ENCODE results near the gene ZNF236. TPM values are rescaled to one million over a fixed set of nuclear protein-coding genes. Genes with fewer than 3 reads are reported as not detected.

Gene ZNF236
- total RNA-seq, 1 donor from 2014 or later: 11.5 TPM

DNA sequence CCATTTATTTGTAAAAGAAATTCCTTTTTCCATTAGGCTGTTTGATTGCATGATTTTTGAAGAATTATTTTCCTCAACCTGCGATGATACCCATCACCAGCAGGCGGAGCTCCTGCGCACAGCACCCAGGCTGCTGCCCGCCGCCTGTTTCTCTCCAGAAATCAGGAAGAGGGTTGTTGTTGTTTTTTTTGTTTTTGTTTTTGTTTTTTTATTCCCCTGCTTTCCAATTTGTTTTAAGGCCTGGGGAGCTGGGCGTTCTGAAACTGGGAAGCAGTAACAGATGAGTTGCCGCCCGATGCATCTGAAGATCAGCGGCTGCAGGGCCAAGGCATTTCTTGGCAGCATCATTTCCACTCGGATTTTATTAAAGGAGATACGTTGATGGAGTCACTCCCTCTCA lies 178.2 kb downstream of the ZNF236 start:
- no peak overlapping the region for H3K4me3 Mint-ChIP-seq
- Histone ChIP-seq H3K4me2 (no peak overlapping the region), H3K27ac (no peak overlapping the region), H4K20me1 (ENCODE audit: low read depth) (no peaks in the 10 kb centered on the region), H2AFZ (replicated peaks) (peak overlapping the region; percentile 93), H3K4me3 (no peak overlapping the region), H3K9ac (no peak overlapping the region), H3K4me1 (peaks cover 19% of the 10 kb centered on the region), H3K36me3 (no peaks in the 10 kb centered on the region), H3F3A (ENCODE audit: low read depth) (peaks cover 3% of the 10 kb centered on the region), H3K27me3 (no peaks in the 10 kb centered on the region), H3K9me3 (ENCODE audit: low read depth) (no peaks in the 10 kb centered on the region), H3K79me2 (ENCODE audit: low read depth) (no peaks in the 10 kb centered on the region)
- H3K4me1 Mint-ChIP-seq: peaks cover 23% of the 10 kb centered on the region
- peak; percentile 64 for DNase-seq (ENCODE audit: low spot score)
- no peaks in the 10 kb centered on the region for H3K36me3 Mint-ChIP-seq
- no peak overlapping the region for H3K27ac Mint-ChIP-seq
- TF ChIP-seq EZH2 (IDR thresholded peaks at IDR 0.05) (no peak), CTCF (IDR thresholded peaks at IDR 0.05) (peak; percentile 99)
- no peaks in the 10 kb centered on the region for H3K27me3 Mint-ChIP-seq (ENCODE audit: insufficient read depth, low read depth)
- peaks cover 2% of the 10 kb centered on the region for H3K9me3 Mint-ChIP-seq

- Histone ChIP-seq H3K36me3 (no peaks in the 10 kb centered on the region), H3K4me2 (no peak overlapping the region), H4K20me1 (ENCODE audit: low read depth) (no peaks in the 10 kb centered on the region), H2AFZ (replicated peaks) (peak overlapping the region; percentile 93), H3K9me3 (ENCODE audit: low read depth) (no peaks in the 10 kb centered on the region), H3K4me1 (peaks cover 13% of the 10 kb centered on the region), H3F3A (ENCODE audit: low read depth) (peaks cover 3% of the 10 kb centered on the region), H3K79me2 (ENCODE audit: low read depth) (no peaks in the 10 kb centered on the region), H3K27me3 (no peaks in the 10 kb centered on the region), H3K9ac (no peak overlapping the region), H3K27ac (no peak overlapping the region), H3K4me3 (no peak overlapping the region)
- Mint-ChIP-seq H3K27me3 (ENCODE audit: insufficient read depth, low read depth) (no peaks in the 10 kb centered on the region), H3K36me3 (no peaks in the 10 kb centered on the region), H3K9me3 (peaks cover 2% of the 10 kb centered on the region), H3K27ac (no peak overlapping the region), H3K4me3 (no peak overlapping the region), H3K4me1 (peaks cover 23% of the 10 kb centered on the region)
- DNase-seq (ENCODE audit: low spot score): no peak
- TF ChIP-seq EZH2phosphoT487 (IDR thresholded peaks at IDR 0.05): no peak
- TF ChIP-seq CTCF (IDR thresholded peaks at IDR 0.05): no peak
- TF ChIP-seq EZH2 (IDR thresholded peaks at IDR 0.05): no peak
These were observed 178.7 kb downstream of the ZNF236 start for GRCh38 chr18:77001041-77001440.

- Histone ChIP-seq H3K79me2 (ENCODE audit: low read depth) (no peaks in the 10 kb centered on the region), H3K4me2 (no peak overlapping the region), H3K9ac (no peak overlapping the region), H3K27me3 (no peaks in the 10 kb centered on the region), H2AFZ (replicated peaks) (no peak overlapping the region), H3K9me3 (ENCODE audit: low read depth) (no peaks in the 10 kb centered on the region), H4K20me1 (ENCODE audit: low read depth) (no peaks in the 10 kb centered on the region), H3K36me3 (no peaks in the 10 kb centered on the region), H3K4me1 (peaks cover 10% of the 10 kb centered on the region), H3K27ac (no peak overlapping the region), H3F3A (ENCODE audit: low read depth) (peaks cover 3% of the 10 kb centered on the region), H3K4me3 (no peak overlapping the region)
- peaks cover 2% of the 10 kb centered on the region for H3K9me3 Mint-ChIP-seq
- TF ChIP-seq CTCF (IDR thresholded peaks at IDR 0.05): no peak
- no peak for TF ChIP-seq EZH2phosphoT487 (IDR thresholded peaks at IDR 0.05)
- TF ChIP-seq EZH2 (IDR thresholded peaks at IDR 0.05): no peak
- H3K27ac Mint-ChIP-seq: no peak overlapping the region
- no peak for DNase-seq (ENCODE audit: low spot score)
- no peak overlapping the region for H3K4me3 Mint-ChIP-seq
- no peaks in the 10 kb centered on the region for H3K27me3 Mint-ChIP-seq (ENCODE audit: insufficient read depth, low read depth)
- peaks cover 18% of the 10 kb centered on the region for H3K4me1 Mint-ChIP-seq
- H3K36me3 Mint-ChIP-seq: no peaks in the 10 kb centered on the region
These were observed 179.6 kb downstream of the ZNF236 start for GRCh38 chr18:77001979-77002378.

Data from neural progenitor cell (in vitro differentiated cells).